HG02759 (cell line): ENCODE measurements around the gene PTGDS.

Experiments used
- ATAC-seq: cut with Tn5 transposase; IDR thresholded peaks from one replicate; pipeline ENCODE4 v1.9.1; 2021; ENCODE audit warnings: mild to moderate bottlenecking, moderate library complexity; ENCODE audit not compliant: unreplicated experiment

The PTGDS gene

DNA sequence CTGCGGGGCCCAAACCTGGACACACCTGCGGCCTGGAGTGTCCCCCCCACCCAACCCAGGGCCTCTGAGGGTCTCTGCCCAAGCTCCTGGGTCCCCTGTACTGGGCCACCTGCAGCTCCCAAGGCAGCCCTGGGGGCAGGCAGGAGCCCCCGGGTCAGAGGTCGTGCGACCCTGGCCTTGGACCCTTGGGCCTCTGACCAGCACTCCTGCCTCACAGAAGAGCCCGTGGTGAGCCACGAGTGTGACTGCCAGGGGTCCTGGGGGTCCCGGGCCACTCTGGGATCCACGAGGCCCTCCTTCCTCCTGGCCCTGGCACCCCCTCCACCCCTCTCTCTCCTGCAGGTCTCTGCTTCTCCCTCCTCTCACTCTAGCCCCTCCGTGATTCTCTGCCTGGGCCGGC, 5.0 kb upstream of the PTGDS start:
- no peak for ATAC-seq

DNA sequence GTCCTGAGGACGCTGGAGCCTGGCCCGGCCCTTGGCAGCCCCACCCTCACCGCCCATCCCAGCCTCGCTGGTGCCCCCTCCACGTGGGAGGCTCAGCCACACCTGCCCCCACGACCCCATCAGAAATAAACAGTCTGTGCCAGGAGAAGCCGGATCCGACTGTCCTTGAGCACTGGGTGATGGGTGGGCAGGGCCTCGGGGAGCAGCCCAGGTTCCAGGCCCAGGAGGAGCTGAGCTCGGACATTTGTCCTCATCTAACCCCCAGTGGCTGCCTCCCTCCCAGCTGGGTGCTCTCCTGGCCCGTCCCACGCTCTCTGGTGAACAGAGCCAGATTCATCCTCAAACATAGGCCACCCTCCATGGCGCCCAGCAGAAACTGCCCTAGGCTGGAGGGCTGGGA, 4.6 kb upstream of the PTGDS start:
- ATAC-seq = no peak

DNA sequence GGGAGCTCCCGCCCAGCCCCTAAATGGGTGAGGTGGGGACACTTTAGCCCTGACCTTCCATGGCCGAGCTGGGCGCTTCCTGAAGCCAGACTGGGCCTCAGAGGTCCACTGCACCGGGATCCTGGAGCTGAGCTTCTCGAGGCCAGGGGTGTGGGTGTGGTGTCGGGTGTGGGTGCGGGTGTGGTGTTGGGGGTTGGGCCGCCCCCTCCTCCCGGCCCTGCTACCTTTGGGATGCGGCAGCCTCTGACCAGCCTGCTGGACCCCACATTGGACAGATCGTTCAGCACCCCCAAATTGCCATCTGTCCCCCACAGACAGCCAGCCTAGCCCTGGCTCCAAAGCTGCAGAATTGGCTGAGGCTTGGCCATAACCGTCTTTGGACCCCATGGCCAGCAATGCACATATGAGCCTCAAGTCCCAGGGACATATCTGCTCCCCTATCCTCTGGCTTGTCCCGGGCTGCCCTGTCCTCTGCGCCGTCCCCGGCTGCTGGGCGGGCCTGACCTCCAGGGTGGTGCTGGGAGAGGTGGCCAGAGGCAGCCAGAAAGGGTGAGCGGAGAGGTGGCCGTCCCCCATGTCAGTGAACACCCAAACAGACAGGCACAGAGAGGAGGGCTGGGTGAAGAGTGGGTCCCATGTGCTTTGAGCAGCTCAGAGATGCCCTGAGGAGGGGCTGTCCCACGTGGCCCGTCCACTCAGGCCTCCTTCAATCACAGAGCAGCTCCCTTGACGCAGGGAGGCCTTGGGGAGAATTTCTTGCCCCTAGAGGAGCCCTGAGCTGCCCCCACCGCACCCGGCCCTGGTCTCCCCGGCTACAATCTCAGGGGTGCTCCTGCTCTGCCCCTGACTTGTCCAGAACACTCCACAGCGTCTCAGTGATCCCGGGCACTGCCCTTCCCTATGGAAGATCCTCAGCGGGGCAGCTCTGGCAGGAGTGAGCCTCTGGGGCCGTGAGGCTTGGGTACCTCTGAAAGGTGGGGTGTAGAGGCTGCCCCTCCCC, 3.4 kb upstream of the PTGDS start:
- no peak for ATAC-seq

DNA sequence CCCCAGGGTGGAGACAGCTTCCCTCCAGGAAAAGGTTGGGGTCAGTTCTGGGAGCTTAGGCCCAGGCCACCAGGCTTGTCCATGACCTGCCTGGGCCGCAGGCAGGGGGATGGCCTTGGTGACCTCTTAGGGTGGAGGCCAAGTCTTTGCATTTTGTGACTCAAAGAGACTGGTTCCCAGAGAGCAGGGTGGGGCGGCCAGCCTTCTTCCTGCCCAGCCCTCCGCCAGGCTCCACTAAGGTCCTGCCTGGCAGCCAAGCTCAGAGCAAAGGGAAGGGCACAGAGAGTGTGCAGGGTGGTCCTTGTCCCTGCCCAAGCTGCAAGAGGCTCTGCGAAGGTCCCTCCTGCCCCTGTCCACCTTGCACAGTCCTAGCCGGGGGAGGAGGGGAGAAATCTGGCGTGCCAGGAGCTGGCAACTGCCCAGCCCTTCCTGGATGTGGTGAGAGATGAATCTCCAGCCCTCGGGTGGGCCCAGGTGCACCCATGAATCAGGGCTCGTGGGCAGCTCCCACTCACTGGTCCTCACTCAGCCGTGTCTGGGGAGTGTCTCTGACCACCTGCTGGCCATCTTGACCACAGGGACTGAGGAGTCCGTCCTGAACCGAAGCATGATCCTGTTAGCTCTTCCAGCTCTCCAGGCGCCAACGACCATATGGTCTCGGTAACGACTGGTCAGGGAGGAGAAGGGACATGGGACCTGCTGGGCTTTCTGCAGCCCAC, 2.3 kb upstream of the PTGDS start:
- no peak for ATAC-seq

DNA sequence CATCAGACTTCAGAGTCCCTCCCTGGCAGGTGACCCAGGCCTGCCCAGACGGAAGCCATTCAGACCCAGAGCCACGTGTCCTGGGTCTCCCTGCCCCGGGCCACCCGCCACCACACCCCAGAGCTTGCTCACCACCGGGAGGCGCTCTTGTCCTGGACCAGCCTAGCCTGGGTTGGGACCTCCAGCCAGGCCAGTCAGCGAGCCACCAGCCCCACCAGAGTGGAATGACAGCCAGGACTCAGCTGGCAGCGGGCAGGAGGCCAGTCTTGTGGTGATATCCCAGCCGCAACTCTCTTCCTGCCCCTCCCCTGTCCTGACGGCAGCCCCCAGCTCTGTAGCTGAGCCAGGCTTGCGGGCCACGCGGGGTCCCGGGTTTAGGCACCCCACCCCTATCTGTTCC, 1.7 kb upstream of the PTGDS start:
- ATAC-seq = no peak

DNA sequence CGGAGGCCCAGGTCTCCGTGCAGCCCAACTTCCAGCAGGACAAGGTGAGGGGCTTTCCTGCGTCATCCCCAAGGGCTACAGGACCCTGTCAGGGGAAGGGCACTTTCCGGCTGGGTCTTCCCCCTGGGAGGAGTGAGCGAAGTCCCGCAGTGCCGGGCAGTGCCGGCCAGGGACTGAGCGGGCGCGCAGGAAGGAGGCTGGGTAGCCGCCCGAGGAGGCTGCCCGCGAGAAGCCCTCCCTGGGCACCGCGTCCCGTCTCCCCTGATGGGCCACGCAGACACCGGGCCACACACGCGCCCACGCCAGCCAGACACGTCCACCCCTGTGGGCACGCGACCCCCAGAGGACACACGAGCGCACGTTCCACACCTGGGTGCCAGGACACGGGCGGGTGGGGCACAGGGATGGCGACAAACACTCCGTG, 357 bp downstream of the PTGDS start:
- no peak for ATAC-seq

DNA sequence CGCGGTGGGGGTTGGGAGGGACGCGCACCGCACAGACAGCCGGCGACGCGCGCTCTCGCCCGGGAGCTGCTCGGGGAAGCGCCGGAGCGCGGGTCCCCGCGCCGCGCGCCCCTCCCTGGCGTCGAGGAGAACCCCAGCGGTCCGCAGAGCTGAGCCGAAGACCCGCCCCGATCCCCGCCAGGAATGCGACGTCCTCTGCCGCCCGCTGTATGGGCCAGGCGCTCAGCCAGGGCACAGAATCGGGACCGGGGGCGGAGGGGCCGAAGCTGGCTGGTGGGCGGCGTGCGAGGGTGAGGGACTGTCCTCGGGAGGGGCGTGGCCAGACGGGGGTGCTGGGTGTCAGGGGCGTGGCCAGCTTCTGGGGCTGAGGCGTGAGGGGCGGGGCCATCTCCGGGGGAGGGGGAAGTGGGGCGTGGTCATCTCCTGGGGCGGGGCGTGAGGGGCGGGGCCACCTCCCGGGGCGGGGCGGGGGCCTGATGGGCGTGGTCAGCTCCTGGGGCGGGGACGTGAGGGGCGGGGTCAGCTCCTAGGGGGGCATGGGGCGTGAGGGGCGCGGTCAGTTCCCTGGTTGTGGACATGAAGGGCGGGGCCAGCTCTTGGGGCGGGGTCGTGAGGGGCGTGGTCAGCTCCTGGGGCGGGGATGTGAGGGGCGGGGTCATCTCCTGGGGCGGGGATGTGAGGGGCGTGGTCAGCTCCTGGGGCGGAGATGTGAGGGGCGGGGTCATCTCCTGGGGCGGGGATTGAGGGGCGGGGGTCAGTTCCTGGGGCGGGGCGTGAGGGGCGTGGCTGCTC, 965 bp downstream of the PTGDS start:
- ATAC-seq = no peak

DNA sequence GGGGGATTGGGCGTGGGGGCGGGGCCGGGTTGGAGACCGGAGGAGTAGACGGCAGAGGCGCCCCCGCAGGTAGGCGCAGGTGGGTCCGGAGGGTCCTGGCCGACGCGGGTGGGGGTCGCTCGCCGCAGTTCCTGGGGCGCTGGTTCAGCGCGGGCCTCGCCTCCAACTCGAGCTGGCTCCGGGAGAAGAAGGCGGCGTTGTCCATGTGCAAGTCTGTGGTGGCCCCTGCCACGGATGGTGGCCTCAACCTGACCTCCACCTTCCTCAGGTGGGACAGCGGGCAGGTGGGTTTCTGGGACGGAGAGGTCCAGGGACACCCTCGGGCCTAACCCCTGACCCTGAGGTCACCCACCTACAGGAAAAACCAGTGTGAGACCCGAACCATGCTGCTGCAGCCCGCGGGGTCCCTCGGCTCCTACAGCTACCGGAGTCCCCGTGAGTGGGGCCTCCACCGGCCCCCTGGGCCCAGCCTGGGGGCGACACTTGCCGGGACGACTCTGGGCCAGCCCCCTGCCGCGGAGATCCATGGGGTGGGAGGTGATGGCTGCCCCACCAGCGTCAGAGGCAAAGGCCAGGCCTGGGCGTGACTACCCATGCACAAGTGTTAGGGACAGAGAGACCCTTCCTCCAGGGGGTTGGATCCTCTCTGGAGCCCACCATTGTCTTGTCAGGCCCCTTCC, 1.7 kb downstream of the PTGDS start:
- ATAC-seq = no peak

DNA sequence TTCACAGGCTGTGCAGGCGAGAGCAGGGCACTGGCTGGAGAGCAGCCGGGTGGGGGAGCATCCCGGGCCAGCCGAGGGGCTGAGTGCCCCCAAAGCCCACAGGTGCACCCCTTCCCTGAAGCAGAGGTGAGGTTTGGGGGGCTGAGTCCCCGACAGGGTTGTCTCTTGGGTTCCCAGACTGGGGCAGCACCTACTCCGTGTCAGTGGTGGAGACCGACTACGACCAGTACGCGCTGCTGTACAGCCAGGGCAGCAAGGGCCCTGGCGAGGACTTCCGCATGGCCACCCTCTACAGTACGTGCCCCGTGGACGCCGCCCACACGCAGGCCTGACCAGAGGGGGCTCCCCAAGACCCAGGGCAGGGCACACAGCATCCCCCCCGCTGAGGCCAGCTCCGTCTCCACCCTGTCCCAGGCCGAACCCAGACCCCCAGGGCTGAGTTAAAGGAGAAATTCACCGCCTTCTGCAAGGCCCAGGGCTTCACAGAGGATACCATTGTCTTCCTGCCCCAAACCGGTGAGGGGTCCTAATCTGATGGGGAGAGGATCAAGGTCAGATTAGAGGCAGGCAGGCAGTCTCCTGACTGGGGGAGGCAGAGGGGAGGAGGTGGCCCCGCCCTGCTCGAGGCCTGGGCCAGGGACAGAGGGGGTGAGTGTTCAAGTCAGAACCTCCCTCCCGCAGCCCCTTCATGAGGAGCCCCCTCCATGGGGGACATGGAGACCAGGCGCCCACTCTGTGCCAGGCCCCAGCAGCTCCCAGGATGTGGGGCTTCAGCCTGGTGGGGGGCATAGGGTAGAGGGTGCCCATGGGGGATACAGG, 2.7 kb downstream of the PTGDS start:
- no peak for ATAC-seq

DNA sequence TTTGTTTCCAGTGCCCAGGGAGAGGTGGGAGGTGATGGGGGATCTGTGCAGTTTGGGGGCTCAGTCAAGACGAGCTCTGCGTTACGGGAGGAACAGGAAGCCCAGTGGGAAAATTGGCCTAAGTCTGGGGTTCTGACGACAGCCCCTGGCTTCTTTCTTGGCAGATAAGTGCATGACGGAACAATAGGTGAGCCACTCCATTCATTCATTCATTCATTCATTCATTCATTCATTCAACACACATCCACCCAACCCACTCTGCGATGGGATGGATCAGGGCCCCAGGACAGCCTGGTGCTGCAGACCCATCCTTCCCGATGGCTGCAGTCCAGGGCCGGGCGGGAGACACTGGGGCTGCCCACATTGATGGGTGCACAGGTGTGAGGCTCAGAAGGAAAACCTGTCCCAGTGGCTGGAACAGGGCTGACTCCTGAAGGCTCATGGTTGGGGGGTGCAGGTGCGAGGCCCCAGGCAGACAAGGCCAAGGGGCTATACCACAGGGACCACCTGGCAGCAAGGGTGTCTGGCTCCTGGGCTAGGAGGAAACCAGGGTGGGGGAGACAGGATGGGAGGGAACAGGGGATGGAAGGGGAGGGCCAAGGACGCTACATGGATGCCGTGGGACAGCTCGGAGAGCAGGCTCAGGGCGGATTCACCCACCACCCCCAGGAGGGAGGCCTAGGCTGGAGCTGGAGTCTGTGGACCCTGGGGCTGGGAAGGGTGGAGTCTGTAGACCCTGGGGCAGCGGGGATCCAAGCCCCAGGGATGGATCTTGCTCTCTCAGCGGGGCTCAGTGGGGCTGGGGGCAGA, 3.6 kb downstream of the PTGDS start:
- ATAC-seq = no peak

DNA sequence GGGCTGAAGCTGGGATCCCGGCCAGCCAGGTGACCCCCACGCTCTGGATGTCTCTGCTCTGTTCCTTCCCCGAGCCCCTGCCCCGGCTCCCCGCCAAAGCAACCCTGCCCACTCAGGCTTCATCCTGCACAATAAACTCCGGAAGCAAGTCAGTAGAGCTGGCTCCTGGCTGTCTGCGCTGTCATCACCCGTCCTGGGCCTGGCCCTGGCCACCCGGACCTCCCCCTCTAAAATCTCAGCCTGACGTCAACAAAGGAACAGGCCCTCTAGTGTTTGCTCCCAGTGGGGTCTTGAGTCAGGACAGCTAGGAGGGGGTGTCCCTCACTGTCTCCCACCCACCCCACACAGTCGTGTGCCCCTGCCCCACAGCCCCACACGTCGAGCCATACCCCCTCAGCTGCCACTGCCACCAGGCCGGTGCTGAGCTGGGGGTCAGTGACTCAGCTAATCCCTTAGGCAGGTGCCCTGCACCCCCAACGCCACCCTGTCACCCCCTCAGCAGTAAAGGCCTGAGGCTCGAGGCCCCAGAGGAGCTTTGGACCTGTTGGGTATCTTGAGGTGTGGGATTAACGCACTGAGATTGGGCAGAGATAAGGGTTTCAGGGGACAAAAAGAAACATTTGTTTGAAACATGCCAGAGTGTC, 4.4 kb downstream of the PTGDS start:
- ATAC-seq = no peak

DNA sequence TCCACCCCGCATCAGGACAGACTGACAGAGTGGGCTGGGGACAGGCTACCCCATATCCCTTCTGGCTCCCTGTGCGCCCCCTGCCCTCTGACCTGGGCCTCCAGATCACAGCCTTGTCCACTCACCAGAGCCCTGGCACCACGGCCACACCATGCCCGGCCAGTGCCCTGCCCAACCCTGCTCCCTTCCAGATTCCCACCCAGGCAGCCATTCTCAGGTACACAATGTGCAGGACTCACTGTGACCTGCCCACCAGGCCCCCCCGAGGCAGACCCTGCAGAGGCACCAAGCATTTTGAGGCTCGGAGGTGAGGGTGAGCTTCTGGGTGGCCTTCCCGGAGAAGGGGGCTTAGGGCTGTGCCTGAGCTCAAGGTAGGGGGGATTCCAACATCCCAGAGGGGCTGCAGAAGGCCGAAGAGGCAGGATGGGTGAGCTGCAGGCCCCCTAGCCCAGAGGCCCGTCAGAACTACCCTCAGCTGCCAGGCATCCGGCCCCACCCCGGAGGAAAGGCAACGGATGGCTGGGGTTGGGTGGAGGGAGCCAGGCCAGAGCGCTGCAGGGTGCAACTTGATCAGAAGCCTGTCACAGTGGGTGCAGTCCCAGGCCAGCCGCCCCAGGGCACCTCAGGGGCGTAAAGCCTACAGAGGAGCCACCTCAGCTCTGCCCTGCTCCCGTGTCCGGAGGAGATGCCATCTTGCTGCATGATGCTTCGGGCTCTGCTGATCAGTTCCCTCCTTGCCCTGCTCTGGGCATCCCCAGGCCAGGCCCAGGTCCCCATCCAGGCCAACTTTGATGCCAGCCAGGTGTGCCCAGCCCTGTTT, 5.1 kb downstream of the PTGDS start, which contains the start of gene LCNL1:
LCNL1 (plus strand) TSS at position 762 of the 820 bp plus-strand sequence. CDS start 594 bp downstream, outside the sequence.
- ATAC-seq = no peak

DNA sequence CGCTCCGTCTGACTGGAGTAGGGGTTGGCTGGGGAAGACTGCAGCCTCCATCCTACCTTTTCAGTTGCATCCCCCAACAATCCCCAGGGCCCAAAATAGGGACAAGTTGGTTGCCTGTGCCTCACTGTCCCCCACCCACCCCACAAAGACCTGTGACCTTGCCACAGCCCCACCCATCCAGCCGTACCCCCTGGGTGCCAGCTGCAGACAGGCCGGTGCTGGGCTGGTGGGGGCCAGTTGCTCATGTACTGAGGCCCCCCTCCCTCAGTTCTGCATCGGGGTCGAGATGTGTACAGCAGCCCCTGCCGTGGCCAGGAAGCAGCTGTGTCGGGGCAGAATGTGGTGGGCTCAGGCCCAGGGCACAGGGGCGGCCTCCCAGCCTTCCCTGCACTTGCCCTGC, 5.9 kb downstream of the PTGDS start:
- no peak for ATAC-seq

DNA sequence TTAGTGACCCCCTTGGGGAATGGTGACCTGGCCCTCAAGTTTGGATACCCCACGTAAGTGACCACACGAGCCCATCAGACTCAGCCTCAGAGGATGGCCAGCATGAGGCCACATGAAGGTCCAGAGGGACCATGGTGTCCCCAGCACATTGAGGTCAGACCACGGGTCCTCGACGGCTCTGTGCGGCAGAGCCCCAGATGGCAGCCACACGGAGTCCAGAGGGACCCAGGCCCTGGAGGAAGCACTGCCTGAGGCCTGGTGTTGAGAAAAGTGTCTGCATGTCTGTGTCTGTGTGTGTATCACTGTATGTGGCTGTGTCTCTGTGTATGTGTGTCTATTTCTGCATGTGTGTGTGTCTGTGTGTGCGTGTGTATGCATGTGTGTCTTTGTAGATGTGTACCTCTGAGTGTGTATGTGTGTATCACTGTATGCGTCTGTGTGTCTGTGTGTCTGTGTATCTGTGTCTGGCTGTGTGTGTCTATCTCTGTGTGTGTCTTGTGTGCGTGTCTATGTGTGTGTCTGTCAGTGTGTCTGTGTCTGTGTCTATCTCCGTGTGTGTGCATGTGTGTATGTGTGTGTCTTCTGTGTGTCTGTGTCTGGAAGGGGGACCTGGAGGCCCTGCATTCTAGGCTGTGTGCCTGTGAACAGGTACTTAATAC, 6.5 kb downstream of the PTGDS start:
- ATAC-seq = no peak

DNA sequence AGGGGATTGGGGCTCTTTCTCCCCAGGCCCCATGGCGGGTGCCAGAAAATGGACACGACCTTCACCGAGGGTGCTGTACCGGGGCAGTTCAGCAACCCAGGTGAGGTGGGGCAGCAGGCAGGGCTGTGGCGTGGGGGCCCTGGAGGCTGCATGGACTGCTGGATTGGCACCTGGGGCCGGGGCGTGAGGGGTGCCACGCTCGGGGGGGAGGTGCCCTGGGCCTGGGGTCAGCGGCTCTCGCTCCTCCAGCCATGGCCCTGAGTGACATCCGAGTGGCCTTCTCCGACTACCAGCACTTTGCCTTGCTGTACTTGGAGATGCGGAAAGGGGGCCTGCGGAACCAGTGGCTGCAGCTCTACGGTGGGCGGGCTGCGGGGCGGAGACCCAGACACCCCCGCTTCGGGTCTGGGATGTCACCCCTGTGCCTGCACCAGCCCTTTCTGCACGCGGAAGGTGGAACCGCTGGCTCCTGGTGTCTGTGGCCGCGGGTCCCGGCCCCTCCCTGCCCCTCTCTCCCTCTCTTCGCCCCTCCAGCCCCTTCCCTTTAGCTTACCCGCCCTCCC, 7.2 kb downstream of the PTGDS start:
- no peak for ATAC-seq

DNA sequence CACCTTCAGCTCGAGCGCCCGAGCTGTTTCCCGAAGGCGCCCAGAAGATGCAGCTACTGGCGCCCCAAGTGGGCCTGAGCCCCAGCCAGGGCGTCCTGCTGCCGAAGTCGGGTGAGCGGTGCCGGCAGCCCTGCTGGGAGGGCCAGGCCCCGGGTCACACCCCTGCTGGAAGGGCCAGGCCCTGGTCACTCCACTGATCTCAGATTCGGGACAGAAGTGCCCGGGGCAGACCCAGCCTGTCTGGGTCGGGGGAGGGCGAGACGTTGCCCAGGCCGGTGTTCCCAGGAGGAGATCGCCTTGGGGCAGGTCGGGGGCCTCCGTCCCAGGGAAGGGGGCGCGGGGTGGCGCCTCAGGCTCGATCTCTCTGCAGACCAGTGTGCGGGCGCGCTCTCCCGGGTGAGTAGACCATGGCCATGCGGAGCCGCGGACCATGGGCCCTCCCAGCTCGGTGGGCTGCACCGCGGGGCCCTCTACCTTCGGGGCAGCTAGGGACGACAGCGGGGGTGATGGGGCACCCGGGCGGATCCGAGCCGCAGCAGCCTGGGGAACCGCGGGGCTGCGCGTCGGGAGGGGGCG, 7.8 kb downstream of the PTGDS start:
- ATAC-seq = no peak
